Activated CD4-positive, alpha-beta T cell treated with anti-CD3 and anti-CD28 coated beads for 1 hour (primary cell): ENCODE data around the gene RUNDC1.
"Not testable (repeated sequence)": the region's sequence is repeated elsewhere in the genome, so short reads cannot be mapped to it uniquely, and the experiment has no call there.

Experiments used
- DNase-seq: peaks from one replicate; pipeline ENCODE4 v3.0.0-alpha.2; 2020

RUNDC1 gene

GRCh38 chr17:42992872-42993271 is 12.5 kb downstream of the RUNDC1 start:
- no peak for DNase-seq

- DNase-seq, result not testable (repeated sequence)
Measured at GRCh38 chr17:42993913-42994312, 13.5 kb downstream of the RUNDC1 start.

GRCh38 chr17:42997390-42997983 is 17.1 kb downstream of the RUNDC1 start:
- DNase-seq, result no peak

- peak; percentile 96 for DNase-seq
Measured at GRCh38 chr17:42997984-42998938, 17.9 kb downstream of the RUNDC1 start, which contains the start of gene RPL27. TSS of gene RPL27 (plus strand) at chr17:42998419. CDS start at chr17:42998751, 332 bp downstream.

GRCh38 chr17:42999003-42999525 is 18.7 kb downstream of the RUNDC1 start:
- no peak for DNase-seq

GRCh38 chr17:43000894-43001293 is 20.5 kb downstream of the RUNDC1 start:
- not testable (repeated sequence) for DNase-seq

- DNase-seq, result no peak
Measured at GRCh38 chr17:43003542-43004172, 23.3 kb downstream of the RUNDC1 start.

- DNase-seq, result peak; percentile 83
Measured at GRCh38 chr17:43006639-43007551, 26.5 kb downstream of the RUNDC1 start, which contains the start of gene IFI35. TSS of gene IFI35 (plus strand) at chr17:43006784. CDS start at chr17:43006948, 164 bp downstream.

GRCh38 chr17:43010667-43011308 is 30.4 kb downstream of the RUNDC1 start:
- no peak for DNase-seq

- no peak for DNase-seq
Measured at GRCh38 chr17:43011728-43012472, 31.5 kb downstream of the RUNDC1 start.

GRCh38 chr17:43013296-43013695 is 32.9 kb downstream of the RUNDC1 start:
- DNase-seq, result no peak

GRCh38 chr17:43014020-43014648 is 33.8 kb downstream of the RUNDC1 start:
- DNase-seq, result no peak

GRCh38 chr17:43014649-43015542 is 34.5 kb downstream of the RUNDC1 start:
- DNase-seq, result no peak

GRCh38 chr17:43015579-43015978 is 35.2 kb downstream of the RUNDC1 start:
- no peak for DNase-seq

GRCh38 chr17:43016216-43016615 is 35.9 kb downstream of the RUNDC1 start:
- no peak for DNase-seq

- no peak for DNase-seq
Measured at GRCh38 chr17:43018008-43018853, 37.9 kb downstream of the RUNDC1 start.

- no peak for DNase-seq
Measured at GRCh38 chr17:43018932-43019331, 38.6 kb downstream of the RUNDC1 start.

GRCh38 chr17:43019418-43019817 is 39.1 kb downstream of the RUNDC1 start:
- no peak for DNase-seq
